Liver (tissue), 3 donors: ENCODE measurements around the gene CA11.

Experiments
- CTCF ChIP-seq: fragments of 150-350 bp; IDR thresholded peaks from 2 replicates; pipeline ENCODE4 v1.5.1; 2017; ENCODE audit warnings: improper control_type of control experiment, low read depth, low read length; ENCODE audit not compliant: missing input control
- RAD21 ChIP-seq, 2 donors: IDR thresholded peaks; 2 replicates each; pipeline ENCODE4 v1.6.1; 2016; ENCODE audit warnings: antibody characterized with exemption in 2 of 2, mild to moderate bottlenecking in 2 of 2
- donor health status: healthy.
- donor health status: healthy.

- TF ChIP-seq CTCF (no peak), RAD21 (IDR thresholded peaks at IDR 0.05) (no peak)
Observed at GRCh38 chr19:48636859-48637448, 9.0 kb downstream of the CA11 start, which contains the start of gene DBP.
